ENCODE data around the gene ZNF784. TPM values are rescaled to one million over a fixed set of nuclear protein-coding genes. Genes with fewer than 3 reads are reported as not detected.

Gene ZNF784
- total and polyA plus RNA-seq, 9 of the 15 experiments (the other 6 are each of a cell fraction or from before 2014, with no cell fraction given) = 0.14 to 6.1 (median 2.1) TPM

GRCh38 chr19:55599468-55599841, 24.9 kb downstream of the ZNF784 start, which contains the start of gene FIZ1 (continued):
- TF ChIP-seq SIX5 (IDR thresholded peaks at IDR 0.05; ENCODE audit: borderline replicate concordance in 1 of 2, insufficient read depth in 1 of 2, low read depth in 1 of 2, low read length in 2 of 2) (peak; percentile 31 to 60; a peak in 2 of 4 replicates), ZNF407 (IDR thresholded peaks at IDR 0.05; ENCODE audit: low read depth) (peak; percentile 82), RHOXF2B (CRISPR knock-in tag; conservative IDR thresholded peaks at IDR 0.05) (no peak), HNRNPL (IDR thresholded peaks at IDR 0.05; ENCODE audit: low read depth, low read length) (no peak), E2F6 (IDR thresholded peaks at IDR 0.05; ENCODE audit: borderline replicate concordance in 1 of 2, extremely low read depth in 1 of 2, insufficient read depth in 1 of 2, insufficient read length in 1 of 2, low read depth in 1 of 2, low read length in 1 of 2, poor library complexity in 1 of 2, severe bottlenecking in 1 of 2) (no peak), PCBP1 (IDR thresholded peaks at IDR 0.05; ENCODE audit: low read depth, low read length, poor library complexity, severe bottlenecking) (peak; percentile 18), CTCFL (IDR thresholded peaks at IDR 0.05; ENCODE audit: borderline replicate concordance, insufficient read depth, low read depth, low read length, poor library complexity, severe bottlenecking) (no peak), SLC30A9 (CRISPR knock-in tag; IDR thresholded peaks at IDR 0.05) (no peak), GATAD2A (IDR thresholded peaks at IDR 0.05) (no peak)
- TF ChIP-seq, protein P1, sequence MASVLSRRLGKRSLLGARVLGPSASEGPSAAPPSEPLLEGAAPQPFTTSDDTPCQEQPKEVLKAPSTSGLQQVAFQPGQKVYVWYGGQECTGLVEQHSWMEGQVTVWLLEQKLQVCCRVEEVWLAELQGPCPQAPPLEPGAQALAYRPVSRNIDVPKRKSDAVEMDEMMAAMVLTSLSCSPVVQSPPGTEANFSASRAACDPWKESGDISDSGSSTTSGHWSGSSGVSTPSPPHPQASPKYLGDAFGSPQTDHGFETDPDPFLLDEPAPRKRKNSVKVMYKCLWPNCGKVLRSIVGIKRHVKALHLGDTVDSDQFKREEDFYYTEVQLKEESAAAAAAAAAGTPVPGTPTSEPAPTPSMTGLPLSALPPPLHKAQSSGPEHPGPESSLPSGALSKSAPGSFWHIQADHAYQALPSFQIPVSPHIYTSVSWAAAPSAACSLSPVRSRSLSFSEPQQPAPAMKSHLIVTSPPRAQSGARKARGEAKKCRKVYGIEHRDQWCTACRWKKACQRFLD (CRISPR knock-in tag; IDR thresholded peaks at IDR 0.05) = no peak
- TF ChIP-seq, protein P2, sequence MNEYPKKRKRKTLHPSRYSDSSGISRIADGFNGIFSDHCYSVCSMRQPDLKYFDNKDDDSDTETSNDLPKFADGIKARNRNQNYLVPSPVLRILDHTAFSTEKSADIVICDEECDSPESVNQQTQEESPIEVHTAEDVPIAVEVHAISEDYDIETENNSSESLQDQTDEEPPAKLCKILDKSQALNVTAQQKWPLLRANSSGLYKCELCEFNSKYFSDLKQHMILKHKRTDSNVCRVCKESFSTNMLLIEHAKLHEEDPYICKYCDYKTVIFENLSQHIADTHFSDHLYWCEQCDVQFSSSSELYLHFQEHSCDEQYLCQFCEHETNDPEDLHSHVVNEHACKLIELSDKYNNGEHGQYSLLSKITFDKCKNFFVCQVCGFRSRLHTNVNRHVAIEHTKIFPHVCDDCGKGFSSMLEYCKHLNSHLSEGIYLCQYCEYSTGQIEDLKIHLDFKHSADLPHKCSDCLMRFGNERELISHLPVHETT (CRISPR knock-in tag; conservative IDR thresholded peaks at IDR 0.05 in 1 of 2, IDR thresholded peaks at IDR 0.05 in 1 of 2) = peak in 1 of 2 experiments; percentile 89; a peak in 1 of 4 replicates

All from K562 (cell line).